ENCODE data around the gene POU3F1.
"Not testable (repeated sequence)": the region's sequence is repeated elsewhere in the genome, so short reads cannot be mapped to it uniquely, and the experiment has no call there.

Gene POU3F1

DNA sequence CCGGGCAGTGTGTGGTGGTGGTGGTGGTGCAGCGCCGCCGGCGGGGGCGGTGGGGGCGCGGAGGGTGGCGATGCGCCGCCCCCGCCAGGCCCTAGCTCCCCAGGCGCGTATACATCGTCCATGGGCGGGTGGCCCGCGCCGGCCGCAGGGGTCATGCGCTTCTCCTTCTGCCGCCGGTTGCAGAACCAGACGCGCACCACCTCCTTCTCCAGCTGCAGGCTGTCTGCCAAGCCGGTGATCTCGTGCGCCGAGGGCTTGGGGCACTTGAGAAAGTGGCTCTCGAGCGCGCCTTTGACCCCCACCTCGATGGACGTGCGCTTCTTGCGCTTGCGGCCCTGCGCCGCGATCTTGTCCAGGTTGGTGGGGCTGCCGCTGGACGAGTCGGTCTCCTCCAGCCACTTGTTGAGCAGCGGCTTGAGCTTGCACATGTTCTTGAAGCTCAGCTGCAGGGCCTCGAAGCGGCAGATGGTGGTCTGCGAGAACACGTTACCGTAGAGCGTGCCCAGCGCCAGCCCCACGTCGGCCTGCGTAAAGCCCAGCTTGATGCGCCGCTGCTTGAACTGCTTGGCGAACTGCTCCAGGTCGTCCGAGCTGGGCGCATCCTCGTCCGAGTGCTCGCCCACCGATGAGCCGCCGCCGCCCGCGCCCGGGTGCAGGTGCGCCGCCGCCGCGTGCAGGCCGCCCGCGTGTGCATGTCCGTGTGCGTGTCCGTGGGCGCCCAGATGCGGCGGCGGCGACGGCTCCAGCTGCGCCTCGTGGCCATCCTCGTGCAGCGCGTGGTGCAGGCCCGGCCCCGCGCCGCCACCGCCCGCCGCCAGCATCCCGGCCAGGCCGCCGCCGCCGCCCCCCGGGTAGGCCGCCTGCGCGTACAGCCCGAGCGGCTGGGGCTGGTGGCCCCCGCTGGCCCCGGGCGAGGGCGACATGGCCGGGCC is 926 bp downstream of the POU3F1 start:
- DNase-seq, result no peak

DNA sequence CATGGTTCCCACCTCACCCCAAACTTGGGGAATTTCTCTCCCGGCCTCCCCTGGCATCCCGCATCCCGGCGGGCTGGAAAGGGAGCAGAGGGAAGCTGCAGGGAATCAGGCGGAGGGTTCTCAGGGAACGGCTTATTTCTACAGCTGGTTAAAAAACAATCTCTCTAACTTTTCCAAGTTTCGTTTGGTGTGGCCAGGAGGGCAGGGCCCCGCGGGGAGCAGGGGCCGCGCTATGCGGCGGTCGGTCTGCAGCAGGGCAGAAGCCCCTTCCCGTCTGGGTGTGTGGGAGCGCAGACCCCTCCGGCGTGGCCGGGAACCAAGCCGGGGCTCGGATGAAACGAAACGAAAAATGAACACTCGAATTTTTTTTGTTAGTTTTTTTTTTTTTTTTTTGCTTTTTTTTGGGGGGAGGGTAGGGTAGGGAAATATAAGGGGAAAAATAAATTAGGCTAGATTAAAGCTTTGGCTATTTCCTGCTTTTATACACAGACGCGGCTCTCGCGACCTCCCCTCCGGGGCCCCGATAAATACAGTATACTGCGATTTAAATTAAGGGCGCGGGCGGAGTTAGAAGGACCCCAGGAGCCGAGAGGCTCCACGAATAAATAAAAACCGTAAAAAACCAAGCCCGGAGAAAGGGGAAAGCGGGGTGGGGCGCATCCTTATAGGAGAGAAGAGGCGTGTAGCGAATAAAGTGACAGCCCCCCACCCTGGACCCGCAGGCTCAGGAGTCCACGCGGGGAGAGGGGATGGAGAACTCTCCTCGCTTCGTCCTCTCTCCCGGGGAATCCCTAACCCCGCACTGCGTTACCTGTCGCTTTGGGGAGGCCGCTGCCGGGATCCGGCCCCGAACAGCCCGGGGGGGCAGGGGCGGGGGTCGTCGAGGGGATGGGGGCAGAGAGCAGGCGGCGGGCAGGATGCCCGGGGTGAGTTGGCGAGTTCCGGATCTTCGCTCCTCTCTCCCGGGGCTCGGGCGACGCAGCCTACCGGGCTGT is 2.1 kb downstream of the POU3F1 start:
- no peak for DNase-seq

GRCh38 chr1:38043036-38043747 is 3.4 kb downstream of the POU3F1 start:
- no peak for DNase-seq

DNA sequence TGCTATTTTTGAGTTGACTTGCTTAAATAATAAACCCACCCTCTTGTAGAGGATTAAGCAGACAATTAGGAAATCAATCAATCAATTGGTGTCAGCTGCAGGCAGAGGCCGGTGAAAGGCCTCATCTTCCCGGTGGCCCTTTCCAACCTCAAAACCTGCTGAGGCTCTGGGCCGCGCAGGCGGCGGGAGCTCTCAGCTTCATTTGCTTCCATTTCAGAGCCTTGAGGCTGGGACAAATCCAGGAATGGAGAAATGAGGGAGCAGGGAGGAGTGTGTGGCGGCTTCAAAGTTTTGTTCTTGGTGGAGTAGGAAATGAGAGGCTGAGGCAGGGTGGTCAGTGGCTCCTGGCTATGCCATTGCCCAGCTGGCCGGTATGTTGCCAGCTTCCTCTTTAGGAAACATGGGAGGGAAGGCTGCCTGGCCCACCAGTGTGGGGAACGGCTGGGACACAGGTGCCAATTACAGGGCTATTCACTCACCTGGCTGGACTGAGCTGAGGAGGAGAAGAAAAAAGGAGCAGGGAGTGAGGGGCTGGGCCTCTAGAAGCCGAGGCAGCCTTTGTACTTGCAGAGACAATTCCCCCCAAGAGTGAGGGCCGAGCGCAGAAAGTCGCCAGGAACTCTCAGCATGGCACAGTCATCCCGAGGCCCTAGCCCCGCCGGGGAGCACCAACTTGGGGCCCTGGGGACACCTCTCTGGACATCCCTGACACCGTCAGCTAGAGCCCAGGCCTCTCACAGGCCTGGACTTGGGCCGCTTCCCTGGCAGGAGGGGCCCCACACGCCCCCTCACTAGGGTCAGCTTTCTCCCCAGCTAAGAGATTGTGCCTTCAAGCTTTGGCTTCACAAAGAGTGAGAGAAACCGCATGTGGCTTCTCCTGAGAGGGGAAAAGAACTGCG is 4.4 kb downstream of the POU3F1 start:
- no peak for DNase-seq

DNA sequence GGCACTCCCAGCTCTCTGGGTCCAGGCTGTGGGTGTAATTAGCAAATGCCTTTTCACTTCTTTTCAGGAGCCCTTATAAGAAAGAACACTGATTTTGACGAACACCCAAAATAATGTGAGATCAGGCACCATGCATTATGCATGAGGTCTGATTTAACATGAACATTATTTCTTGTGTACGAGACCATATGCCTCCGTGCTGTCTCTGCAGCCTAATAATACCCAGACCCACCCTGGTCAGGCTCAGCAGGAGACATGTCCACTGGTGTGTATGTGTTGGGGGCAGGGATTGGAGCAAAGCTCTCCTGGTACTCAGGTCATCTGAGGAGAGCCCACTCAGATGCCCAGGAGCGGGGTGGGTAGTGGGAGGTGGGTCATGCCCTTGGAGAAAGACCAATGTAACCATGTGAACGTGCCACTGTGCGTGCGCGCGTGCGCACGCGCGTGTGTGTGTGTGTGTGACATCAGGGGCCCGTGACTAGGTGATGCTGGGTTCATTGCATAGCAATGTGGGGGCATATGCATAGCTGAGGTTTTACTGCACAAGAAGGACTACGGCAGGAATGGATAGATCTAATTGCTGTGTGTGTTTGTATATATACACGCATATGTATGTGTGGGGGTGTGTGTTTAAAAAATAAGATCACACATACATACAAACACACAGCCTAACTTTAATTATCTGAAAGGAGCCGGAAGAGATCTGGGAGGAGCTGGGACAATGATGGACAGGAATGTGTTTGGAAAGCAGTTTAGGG is 7.1 kb downstream of the POU3F1 start:
- no peak for DNase-seq

GRCh38 chr1:38038861-38039260 is 7.7 kb downstream of the POU3F1 start:
- peak; percentile 71 for DNase-seq

GRCh38 chr1:38037221-38037939 is 9.2 kb downstream of the POU3F1 start:
- DNase-seq, result no peak

- DNase-seq, result no peak
Observed at GRCh38 chr1:38034871-38035270, 11.7 kb downstream of the POU3F1 start.

DNA sequence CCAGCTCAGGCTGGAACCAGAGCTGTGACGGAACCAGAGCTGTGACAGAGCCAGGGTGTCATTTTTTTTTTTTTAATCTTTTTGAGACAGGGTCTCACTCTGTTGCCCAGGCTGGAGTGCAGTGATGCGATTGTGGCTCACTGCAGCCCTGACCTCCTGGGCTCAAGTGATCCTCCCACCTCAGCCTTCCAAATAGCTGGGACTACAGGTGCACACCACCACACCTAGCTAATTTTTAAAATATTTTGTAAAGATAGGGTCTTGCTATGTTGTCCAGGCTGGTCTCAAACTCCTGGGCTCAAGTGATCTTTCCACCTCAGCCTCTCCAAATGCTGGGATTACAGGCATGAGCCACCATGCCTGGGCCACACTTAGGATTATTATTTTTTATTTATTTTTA is 13.6 kb downstream of the POU3F1 start:
- DNase-seq, result not testable (repeated sequence)

DNA sequence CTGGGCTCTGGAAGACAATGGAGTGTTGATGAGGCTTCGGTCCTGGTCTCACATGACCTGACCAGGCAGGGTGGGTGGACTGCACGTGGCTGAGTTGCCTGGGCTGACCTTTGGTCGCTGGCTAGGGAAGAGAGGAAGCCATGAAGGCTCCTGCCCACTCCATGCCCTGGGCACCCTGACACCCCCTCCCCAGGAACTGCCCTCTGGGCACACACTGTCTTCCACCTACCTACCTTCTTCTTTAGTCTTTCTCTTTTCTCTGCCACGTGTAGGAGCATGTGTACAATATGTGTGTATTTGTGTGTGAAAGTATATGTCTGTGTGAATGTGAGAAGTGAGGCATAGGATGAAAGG is 15.1 kb downstream of the POU3F1 start:
- no peak for DNase-seq

DNA sequence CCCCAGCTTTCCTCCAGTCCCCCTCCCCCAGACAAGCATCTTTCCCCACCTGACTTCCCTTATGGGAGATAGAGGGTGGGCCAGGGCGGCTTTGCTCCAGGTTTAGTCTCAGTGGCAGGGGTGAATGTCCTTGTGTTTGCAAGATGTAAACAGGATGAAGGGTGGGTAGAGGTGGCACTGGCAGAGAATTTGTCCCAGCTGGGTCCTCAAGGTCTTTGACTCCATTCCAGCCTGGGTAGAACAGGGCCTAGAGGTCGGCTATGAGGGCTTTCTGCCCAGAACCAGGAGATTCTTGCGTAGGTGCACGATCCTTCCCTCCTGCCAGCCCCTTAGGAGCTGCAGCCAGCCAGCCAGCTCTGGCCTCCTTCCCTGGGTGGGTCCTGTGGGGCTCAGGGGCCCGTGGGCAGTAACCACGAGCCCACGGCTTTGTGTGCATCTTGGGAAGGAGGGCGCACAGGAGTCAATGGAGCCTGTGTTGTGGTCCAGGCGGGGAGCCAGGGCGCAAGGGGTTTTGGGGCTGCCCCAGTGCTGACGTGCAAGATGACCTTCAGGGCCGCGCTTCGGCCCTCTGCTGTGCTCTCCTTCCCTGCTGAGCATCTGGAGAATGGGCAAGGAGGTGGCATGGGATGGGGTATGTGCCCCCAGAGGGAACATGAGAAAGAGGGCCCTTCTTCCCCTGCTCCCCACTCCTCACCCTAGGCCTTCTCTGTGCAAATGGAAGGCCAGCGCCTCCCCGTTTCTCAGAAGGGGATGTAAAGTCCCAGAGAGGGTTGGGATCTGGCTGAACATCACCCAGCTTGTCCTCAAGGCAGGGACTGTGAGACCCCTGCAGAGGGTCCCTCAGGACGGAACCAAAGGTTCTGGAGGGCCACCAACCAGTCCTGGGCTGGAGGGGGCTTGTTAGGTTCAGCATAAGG is 15.7 kb downstream of the POU3F1 start:
- no peak for DNase-seq

DNA sequence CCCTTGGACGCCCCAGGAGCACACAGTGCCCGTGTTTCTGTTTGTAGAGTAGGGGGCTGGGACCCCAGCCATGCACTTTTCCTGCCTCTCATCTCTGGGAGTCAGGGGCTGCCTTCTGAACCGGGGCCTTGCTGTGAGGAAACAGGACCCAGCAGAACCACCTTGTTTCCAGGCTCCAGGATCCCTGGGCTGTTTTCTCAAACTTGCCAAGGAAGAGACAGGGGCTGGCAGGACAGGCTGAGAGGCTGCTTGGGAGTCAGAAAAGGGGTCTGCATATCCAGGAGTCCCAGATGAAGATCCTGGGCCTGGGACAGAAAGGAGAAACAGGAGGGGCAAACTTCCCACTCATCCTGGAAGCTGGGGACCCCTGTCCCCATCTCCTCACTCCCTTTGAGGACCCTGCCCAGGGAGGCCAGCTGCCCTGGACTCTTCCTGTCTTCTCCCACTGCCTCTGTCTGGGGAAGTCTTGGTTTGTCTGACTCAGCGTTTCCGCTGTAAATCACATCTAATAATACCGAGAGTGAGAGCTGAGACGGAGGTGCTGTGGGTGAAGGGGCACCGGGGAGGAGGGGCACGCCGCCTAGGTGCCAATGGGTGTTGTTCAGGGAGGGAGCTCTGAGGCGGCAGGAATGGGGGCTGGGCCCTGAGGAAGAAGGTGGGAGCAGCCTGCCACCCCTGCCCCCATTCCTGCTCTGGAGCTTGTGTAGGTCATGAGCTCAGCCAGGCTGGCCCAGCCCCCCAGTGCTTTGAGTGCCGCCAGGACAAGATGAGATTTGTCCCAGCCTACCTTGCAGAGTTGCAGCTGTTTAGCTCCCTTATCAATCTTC is 16.7 kb downstream of the POU3F1 start:
- peak; percentile 68 for DNase-seq

DNA sequence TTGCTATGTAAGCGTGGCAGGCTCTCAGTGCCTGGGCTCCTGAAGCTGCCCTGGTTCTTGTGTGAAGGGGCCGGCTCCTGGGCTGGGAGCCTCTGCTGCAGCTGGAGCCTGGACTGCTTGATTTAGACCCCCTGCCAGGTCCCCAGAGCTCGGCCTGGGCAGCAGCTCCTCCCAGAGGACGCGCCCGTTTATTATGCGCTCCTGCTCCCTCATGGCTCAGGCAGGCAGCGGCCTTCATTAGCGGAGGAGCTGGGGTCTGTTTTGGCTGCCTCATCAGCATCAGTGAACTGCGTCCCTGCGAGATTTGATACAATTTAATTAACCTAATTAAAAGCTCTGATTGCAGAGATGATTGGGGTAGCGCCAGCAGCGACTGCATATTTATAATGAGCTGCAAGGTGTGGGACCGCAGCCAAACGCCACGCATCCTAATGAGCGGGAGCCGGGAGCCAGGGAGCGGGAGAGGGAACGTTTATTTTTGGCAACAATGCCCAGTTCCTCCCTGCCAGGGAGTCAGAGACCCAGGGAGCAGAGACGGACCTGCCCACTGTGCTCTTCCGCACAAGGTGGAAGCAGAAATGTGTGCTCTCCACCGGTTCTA is 17.4 kb downstream of the POU3F1 start:
- DNase-seq, result no peak

GRCh38 chr1:38028671-38029070 is 17.9 kb downstream of the POU3F1 start:
- DNase-seq, result no peak

GRCh38 chr1:38028105-38028591 is 18.4 kb downstream of the POU3F1 start:
- peak; percentile 42 for DNase-seq

DNA sequence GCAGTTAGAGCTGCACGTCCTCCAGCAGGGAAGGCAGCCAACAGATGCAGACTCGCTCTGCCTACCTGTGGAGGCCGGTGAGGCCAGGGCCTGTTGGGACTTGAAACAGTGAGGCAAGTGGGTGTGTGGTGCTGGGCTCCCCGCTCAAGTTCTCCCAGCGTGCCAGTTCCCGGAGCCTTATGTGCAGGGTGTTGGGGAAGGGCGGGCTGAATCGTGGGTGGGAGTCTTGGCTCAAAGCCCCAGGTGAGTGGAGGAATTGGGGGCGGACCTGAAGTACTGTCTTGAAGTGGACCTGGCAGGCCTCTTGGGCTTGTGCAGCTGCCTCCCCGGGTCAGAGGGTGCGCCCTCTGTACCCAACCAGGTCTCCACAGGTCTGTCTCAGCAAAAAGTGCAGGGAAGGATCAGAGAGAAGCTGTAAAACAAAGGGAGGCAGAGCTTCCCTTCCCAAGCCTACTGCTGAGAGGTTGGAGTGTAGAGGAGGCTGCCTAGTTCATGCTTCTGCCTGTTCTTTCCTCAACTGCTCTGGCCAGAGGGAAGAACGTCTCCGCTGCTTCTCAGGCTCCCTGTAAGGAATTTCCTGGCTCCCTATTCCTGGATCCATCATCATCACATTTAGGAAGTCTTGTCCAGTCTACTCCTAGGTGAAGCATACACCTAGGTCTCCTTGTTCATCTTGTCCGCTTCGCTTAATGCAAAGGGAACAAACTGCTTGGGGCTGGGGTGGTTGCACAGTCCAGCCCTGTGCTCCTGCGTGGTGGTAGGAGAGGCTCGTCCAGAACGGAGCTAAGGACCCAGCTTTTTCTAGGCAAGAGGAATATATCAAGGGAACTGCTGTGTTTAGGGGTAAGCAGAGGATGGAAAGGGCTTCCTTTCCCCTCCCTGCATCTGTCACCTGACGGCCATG is 19.1 kb downstream of the POU3F1 start:
- DNase-seq, result no peak

All from HCEC 1CT (cell line).